Stimulated activated CD4-positive, alpha-beta T cell treated with anti-CD3 and anti-CD28 coated beads, Interleukin-1b, Interleukin-23, amount 100 ng/mL, for 24 hours (primary cell): ENCODE data around the gene WSCD2.

Experiments
- DNase-seq, 4 experiments: peaks; one replicate each; pipeline ENCODE4 v3.0.0-alpha.2; 2020; ENCODE audit warnings: low read depth in 4 of 4, low spot score in 1 of 4

WSCD2 gene

GRCh38 chr12:108260039-108260438 lies 131.0 kb downstream of the WSCD2 start:
- no peak for DNase-seq

GRCh38 chr12:108260969-108261368 lies 131.9 kb downstream of the WSCD2 start:
- no peak for DNase-seq

GRCh38 chr12:108265505-108265904 lies 136.4 kb downstream of the WSCD2 start:
- DNase-seq: no peak

- no peak for DNase-seq
Observed at GRCh38 chr12:108266131-108266530, 137.0 kb downstream of the WSCD2 start.

DNA sequence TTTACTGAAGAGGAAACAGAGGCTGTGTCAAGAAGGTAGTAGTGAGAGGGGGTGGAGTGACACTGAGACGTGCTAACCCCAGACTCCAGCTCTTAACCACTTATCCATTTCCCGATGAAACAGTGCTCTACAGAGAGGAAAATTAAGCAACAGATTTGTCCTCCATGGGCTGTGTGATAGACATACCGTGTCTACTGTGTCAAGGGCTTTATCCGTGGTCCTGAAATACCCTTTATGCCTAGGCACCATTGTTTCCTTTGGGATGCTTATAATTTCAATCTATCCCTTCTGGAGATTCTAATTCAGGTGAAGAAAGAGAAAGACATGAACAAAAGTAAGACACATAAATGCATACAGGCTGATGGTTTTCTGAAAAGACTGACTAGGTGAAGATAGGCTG lies 138.4 kb downstream of the WSCD2 start:
- DNase-seq: no peak

GRCh38 chr12:108268397-108268796 lies 139.3 kb downstream of the WSCD2 start:
- DNase-seq: no peak

DNA sequence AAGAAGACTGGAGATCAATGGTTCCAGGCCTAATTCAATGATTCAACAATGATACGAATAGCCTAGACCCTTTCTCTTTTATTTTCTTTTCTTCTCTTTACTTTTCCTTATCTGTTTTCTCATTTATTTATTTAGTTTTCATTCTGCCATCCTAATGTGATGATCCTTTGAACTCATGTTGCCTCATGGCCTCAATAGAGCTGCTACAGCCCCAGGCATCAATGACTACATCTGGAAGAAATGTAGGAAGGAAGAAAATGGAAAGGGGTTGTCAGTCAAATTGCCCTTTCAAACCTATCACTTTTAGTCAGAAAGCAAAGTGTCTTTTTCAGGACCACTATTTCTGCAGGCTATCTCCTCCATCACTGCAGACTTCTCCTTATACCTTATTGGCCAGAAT lies 140.1 kb downstream of the WSCD2 start:
- no peak for DNase-seq

GRCh38 chr12:108270035-108270848 lies 141.2 kb downstream of the WSCD2 start:
- DNase-seq: no peak

DNA sequence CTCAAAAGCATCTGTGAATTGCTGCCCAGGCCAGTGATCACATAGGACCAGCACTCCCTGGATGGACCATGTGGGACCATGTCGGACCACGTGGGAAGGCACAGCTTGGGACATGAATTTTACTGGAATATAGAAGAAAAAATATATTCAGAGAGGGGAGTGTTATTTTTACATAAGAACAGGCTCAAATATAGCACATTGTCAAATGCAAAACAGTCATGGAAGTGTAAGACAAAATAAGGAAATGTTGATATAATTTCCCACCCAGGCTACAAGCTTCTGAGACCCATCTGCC lies 141.7 kb downstream of the WSCD2 start:
- no peak for DNase-seq

DNA sequence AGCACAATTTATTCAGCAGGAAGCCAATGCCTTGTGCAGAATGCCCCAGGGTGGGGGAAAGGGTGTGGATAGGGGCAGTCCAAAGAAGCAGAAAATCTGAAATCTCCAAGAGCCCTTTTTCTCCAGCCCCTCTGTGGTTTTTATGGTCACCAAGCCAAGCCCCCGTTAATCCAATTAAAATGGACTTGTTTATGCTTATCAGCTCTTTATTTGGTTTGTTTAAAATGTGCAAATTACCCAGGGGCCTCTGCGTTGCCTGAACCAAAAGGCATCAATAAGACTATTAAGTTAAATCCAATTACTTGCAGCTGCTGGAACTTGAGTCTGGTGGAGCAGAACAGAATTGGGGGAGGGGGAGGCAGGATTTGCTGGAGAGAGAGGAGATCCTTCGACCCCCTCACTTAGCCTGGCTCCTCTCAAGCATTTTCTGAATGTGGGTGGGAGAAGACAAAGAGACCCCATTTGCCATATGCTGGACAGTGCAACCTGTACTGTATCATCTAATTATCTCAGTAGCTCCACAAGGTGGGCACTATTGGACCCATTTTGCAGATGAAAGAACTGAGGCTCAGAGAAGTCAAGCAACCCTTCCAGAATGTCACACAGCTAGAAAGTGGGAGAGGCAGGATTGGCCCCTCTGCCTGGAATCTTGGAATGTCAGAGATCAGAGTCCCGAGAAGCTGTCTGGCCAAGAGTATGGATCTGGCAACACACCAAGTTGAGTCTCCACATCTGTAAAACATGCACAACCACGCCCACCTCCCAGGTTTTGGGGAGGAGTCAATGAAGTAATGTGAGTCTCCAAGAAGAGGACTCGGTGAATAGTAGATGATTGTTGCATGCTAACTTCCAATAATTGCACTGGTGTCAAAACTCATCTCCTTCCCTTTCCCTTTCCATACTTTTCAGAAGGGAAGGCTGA lies 143.1 kb downstream of the WSCD2 start:
- no peak for DNase-seq

DNA sequence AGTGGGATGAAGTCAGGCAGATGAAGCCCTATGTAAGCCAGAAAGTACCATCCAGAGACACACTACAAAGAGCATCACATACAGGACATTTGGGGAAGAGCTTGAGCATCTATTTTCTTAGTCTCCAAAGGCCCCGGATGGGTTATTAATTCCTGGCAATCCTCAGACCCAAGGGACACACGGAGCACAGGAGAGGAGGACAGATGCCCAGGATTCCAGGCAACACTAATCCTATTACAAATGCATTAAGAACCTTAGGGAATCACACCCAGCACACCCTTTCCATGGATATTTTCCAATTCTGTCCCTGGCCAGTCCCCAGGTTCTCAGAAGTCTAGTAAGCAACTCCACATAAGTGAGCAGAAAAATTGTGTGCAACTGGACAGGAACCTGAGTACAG lies 144.1 kb downstream of the WSCD2 start:
- no peak for DNase-seq

DNA sequence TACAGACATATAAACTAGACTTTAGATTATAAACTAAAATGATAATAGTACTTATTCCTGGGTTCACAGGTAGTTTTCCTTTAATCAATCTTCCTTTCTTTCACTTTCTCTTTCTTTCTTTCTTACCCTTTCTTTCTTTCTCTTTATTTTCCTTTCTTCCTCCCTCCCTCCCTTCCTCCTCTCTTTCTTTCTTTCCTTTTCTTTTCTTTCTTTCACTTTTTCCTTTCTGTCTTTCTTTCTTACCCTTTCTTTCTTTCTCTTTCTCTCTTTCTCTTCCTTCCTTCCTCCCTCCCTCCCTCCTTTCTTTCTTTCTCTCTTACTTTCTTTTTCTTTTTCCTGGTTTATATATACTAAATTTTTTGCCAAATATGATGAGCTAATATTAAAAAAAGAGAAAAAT lies 148.5 kb downstream of the WSCD2 start:
- no peak for DNase-seq

GRCh38 chr12:108282160-108282559 lies 153.1 kb downstream of the WSCD2 start:
- DNase-seq: no peak

DNA sequence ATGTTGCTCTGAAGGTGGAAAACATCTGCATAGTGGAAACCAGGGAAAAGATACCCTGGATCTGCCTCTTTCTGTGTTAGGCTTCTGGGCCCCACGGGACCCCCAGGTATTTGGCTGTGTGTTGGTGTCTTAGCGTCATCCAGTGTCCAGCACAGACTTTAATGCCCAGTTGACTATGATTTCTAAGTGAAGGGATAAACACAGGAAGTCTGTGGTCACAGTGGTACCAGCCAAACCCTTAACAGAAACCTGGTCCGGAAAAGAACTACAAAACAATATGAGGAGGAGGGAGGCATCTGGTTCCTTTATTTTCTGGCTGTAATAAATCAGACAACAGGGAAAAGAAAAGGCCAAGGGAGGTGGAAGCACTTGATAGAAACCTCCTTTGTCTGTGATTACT lies 153.6 kb downstream of the WSCD2 start:
- DNase-seq: no peak

GRCh38 chr12:108284163-108284562 lies 155.1 kb downstream of the WSCD2 start:
- no peak for DNase-seq

GRCh38 chr12:108285016-108285415 lies 155.9 kb downstream of the WSCD2 start:
- no peak for DNase-seq

- no peak for DNase-seq
Observed at GRCh38 chr12:108287227-108287626, 158.1 kb downstream of the WSCD2 start.

- no peak for DNase-seq
Observed at GRCh38 chr12:108289350-108290161, 160.5 kb downstream of the WSCD2 start.

DNA sequence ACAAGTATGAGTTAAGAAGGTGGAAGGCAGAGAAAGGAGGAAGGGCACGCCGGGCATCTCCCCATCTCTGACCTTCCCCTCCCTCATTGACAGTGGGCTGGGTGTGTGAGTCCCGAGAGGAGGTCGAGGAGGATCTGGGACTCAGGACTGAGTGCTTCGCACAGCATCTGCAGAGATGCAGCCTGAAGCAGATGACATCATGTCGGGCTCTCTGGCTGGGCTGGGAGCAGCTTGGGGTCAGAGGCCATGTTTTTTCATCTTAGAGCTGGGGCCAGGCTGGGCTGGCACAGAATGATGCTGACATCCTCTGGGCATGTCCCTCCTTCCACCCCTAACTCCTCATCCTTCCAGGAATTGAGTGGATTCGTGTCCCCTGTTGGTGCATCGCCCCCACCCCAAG lies 166.6 kb downstream of the WSCD2 start:
- no peak for DNase-seq

- DNase-seq: no peak
Observed at GRCh38 chr12:108296945-108297344, 167.9 kb downstream of the WSCD2 start.

DNA sequence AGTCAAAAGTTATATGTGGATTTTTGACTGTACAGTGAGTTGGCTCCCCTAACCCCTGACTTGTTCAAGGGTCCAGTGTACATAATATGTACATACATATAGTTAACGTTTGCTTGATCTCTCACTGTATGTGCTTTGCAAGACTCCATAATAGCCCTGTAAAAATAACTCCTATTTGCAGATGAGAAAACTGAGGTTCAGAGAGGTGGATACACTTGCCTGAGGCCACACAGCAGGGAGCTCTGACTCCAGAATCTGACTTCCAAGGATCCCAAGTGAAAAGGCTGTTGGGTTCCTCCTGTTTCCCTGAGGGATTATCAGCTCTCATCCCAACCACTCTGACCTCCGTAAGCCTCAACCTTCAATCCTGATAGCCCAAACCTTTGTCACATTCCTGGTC lies 168.3 kb downstream of the WSCD2 start:
- no peak for DNase-seq
